K562 (cell line): ENCODE data around the gene TTC39A. TPM values are rescaled to one million over a fixed set of nuclear protein-coding genes. Genes with fewer than 3 reads are reported as not detected.

Experiments
- CREB1 ChIP-seq, 2 experiments: sonication (generic) in 1 of 2; formaldehyde crosslinking in 1 of 2; IDR thresholded peaks; 2 replicates each; pipeline versions ENCODE4 v1.6.1 to v1.8.0; 2012 to 2022; ENCODE audit warnings: inconsistent platforms in 1 of 2, mild to moderate bottlenecking in 1 of 2, missing genetic modification reagents in 1 of 2, moderate library complexity in 1 of 2
- E4F1 ChIP-seq: fragments of 250-450 bp; sonication (Bioruptor Pico); IDR thresholded peaks from 2 replicates; pipeline ENCODE4 v1.5.0; 2021; ENCODE audit warnings: mild to moderate bottlenecking, borderline replicate concordance
- FOXO4 ChIP-seq: fragments of 450-650 bp; formaldehyde crosslinking; IDR thresholded peaks from 2 replicates; pipeline ENCODE4 v1.4.0; 2020; ENCODE audit warnings: mild to moderate bottlenecking, moderate library complexity
- HEY1 ChIP-seq: fragments of 250-450 bp; sonication (Bioruptor Pico); IDR thresholded peaks from 2 replicates; pipeline ENCODE4 v1.5.0; 2020; ENCODE audit warnings: mild to moderate bottlenecking, moderate library complexity, borderline replicate concordance
- KDM4B ChIP-seq, 2 experiments: fragments of 450-650 bp in 1 of 2; sonication (generic) in 1 of 2; IDR thresholded peaks; 2 replicates each; pipeline ENCODE4 v1.6.1; 2016 to 2017; ENCODE audit warnings: borderline replicate concordance in 2 of 2, antibody characterized with exemption in 1 of 2, low read depth in 1 of 2, mild to moderate bottlenecking in 1 of 2
- LARP7 ChIP-seq: fragments of 450-650 bp; IDR thresholded peaks from 2 replicates; pipeline ENCODE4 v1.6.1; 2016
- MITF ChIP-seq: IDR thresholded peaks from 2 replicates; pipeline ENCODE4 v1.6.1; 2014; ENCODE audit warnings: antibody characterized with exemption
- NCOA2 ChIP-seq, 2 experiments: fragments of 450-650 bp; IDR thresholded peaks; 2 replicates each; pipeline ENCODE4 v1.6.1; 2018; ENCODE audit warnings: mild to moderate bottlenecking in 2 of 2, moderate library complexity in 1 of 2; ENCODE audit not compliant: partially characterized antibody in 2 of 2
- NFATC3 ChIP-seq: fragments of 450-650 bp; IDR thresholded peaks from 2 replicates; pipeline ENCODE4 v1.6.1; 2017; ENCODE audit warnings: mild to moderate bottlenecking
- RBM25 ChIP-seq: fragments of 200-400 bp; formaldehyde crosslinking; IDR thresholded peaks from 2 replicates; pipeline ENCODE4 v1.6.1; 2018; ENCODE audit warnings: low read length, low read depth, moderate library complexity; ENCODE audit not compliant: severe bottlenecking
- SIN3A ChIP-seq, 2 experiments: fragments of 150-350 bp in 1 of 2; IDR thresholded peaks; 2 replicates each; pipeline ENCODE4 v1.6.1; 2011 to 2016; ENCODE audit warnings: borderline replicate concordance in 2 of 2, low read depth in 2 of 2, low read length in 2 of 2, mild to moderate bottlenecking in 2 of 2, moderate library complexity in 2 of 2; ENCODE audit not compliant: control insufficient read depth in 1 of 2
- YBX1 ChIP-seq: fragments of 450-650 bp; IDR thresholded peaks from 2 replicates; pipeline ENCODE4 v1.7.1; 2016; ENCODE audit warnings: mild to moderate bottlenecking
- ZNF23 ChIP-seq: fragments of 250-450 bp; sonication (Bioruptor Pico); IDR thresholded peaks from 2 replicates; pipeline ENCODE4 v1.4.0; 2020; ENCODE audit warnings: mild to moderate bottlenecking
- ZNF232 ChIP-seq: sonication (generic); formaldehyde crosslinking; IDR thresholded peaks from 2 replicates; pipeline ENCODE4 v1.8.0; 2022; ENCODE audit warnings: mild to moderate bottlenecking, missing genetic modification reagents
- ZNF324 ChIP-seq: fragments of 250-450 bp; sonication (Bioruptor Pico); IDR thresholded peaks from 2 replicates; pipeline ENCODE4 v1.4.0; 2020; ENCODE audit warnings: mild to moderate bottlenecking
- ZNF395 ChIP-seq: fragments of 200-800 bp; sonication (Bioruptor generic); IDR thresholded peaks from 2 replicates; pipeline ENCODE4 v1.6.1; 2017; ENCODE audit warnings: missing genetic modification characterization, missing compliant biosample characterization
- ZNF644 ChIP-seq: fragments of 200-800 bp; sonication (Bioruptor generic); IDR thresholded peaks from 2 replicates; pipeline ENCODE4 v1.6.1; 2016; ENCODE audit warnings: low read depth, missing genetic modification characterization, missing compliant biosample characterization
- ZNF668 ChIP-seq: fragments of 250-450 bp; sonication (Bioruptor Pico); IDR thresholded peaks from 2 replicates; pipeline ENCODE4 v1.8.0; 2022; ENCODE audit warnings: mild to moderate bottlenecking, inconsistent platforms
- polyA plus RNA-seq, 8 experiments: library from polyadenylated mRNA; depleted of rRNA in 4 of 8; stranded (reverse) in 5 of 8; unstranded in 3 of 8; fragments of >200 nt; fragmentation: Nextera tagmentation in 2 of 8; fragmentation: Illumina TruSeq in 1 of 8; extraction: Ambion mirVana in 2 of 8; extraction: Trizol in 1 of 8; gene quantifications; 2 replicates each; pipeline versions ENCODE4 v1.2.1 to v1.2.3, GENCODE V29; 2011 to 2014; ENCODE audit warnings: inconsistent platforms in 1 of 8, missing spikeins in 1 of 8
- total RNA-seq, 7 experiments: library from RNA; depleted of rRNA in 6 of 7; stranded (reverse); fragments of >200 nt in 6 of 7; fragmentation: Illumina TruSeq in 2 of 7; extraction: Trizol in 2 of 7; gene quantifications; 2 replicates each; pipeline versions ENCODE4 v1.2.1 to v1.2.3, GENCODE V29; 2011 to 2021; ENCODE audit warnings: low replicate concordance in 1 of 7
- TF ChIP-seq, protein P1 (sequence below): fragments of 450-650 bp; IDR thresholded peaks from 2 replicates; pipeline ENCODE4 v1.6.1; 2018; ENCODE audit warnings: mild to moderate bottlenecking, low read depth; ENCODE audit not compliant: partially characterized antibody

TTC39A gene
- total and polyA plus RNA-seq, 9 of the 15 experiments (the other 6 are each of a cell fraction or from before 2014, with no cell fraction given): 0.18 to 0.82 (median 0.35) TPM

GRCh38 chr1:51284487-51284954 lies 45.8 kb downstream of the TTC39A start (continued):
- TF ChIP-seq E4F1 (CRISPR knock-in tag) (no peak), NCOA2 (IDR thresholded peaks at IDR 0.05; ENCODE audit: partially characterized antibody in 2 of 2) (no peak), ZNF395 (peak; percentile 96; the same call in 1 of the 2 replicates), YBX1 (no peak), KDM4B (IDR thresholded peaks at IDR 0.05; ENCODE audit: borderline replicate concordance in 2 of 2, low read depth in 1 of 2) (no peak), SIN3A (IDR thresholded peaks at IDR 0.05; ENCODE audit: borderline replicate concordance in 2 of 2, control insufficient read depth in 1 of 2, low read depth in 2 of 2, low read length in 2 of 2) (no peak), NFATC3 (no peak), ZNF644 (peak; percentile 85; the same call in 1 of the 2 replicates), ZNF232 (no peak), LARP7 (no peak), MITF (peak; percentile 67; the same call in 1 of the 2 replicates), CREB1 (IDR thresholded peaks at IDR 0.05) (peak; percentile 66), CREB1 (CRISPR knock-in tag; IDR thresholded peaks at IDR 0.05) (no peak), FOXO4 (CRISPR knock-in tag) (no peak), RBM25 (no peak), HEY1 (no peak), ZNF23 (CRISPR knock-in tag) (no peak), ZNF324 (CRISPR knock-in tag) (no peak), ZNF668 (no peak)
- TF ChIP-seq, protein P1, sequence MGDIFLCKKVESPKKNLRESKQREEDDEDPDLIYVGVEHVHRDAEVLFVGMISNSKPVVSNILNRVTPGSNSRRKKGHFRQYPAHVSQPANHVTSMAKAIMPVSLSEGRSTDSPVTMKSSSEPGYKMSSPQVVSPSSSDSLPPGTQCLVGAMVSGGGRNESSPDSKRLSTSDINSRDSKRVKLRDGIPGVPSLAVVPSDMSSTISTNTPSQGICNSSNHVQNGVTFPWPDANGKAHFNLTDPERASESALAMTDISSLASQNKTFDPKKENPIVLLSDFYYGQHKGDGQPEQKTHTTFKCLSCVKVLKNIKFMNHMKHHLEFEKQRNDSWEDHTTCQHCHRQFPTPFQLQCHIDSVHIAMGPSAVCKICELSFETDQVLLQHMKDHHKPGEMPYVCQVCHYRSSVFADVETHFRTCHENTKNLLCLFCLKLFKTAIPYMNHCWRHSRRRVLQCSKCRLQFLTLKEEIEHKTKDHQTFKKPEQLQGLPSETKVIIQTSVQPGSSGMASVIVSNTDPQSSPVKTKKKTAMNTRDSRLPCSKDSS: no peak
